ENCODE data around the gene CDH23.
A peak's percentile ranks its signal among the peaks of the same experiment; 100 is the strongest.
"Not testable (repeated sequence)": the region's sequence is repeated elsewhere in the genome, so short reads cannot be mapped to it uniquely, and the experiment has no call there.

The CDH23 gene

DNA sequence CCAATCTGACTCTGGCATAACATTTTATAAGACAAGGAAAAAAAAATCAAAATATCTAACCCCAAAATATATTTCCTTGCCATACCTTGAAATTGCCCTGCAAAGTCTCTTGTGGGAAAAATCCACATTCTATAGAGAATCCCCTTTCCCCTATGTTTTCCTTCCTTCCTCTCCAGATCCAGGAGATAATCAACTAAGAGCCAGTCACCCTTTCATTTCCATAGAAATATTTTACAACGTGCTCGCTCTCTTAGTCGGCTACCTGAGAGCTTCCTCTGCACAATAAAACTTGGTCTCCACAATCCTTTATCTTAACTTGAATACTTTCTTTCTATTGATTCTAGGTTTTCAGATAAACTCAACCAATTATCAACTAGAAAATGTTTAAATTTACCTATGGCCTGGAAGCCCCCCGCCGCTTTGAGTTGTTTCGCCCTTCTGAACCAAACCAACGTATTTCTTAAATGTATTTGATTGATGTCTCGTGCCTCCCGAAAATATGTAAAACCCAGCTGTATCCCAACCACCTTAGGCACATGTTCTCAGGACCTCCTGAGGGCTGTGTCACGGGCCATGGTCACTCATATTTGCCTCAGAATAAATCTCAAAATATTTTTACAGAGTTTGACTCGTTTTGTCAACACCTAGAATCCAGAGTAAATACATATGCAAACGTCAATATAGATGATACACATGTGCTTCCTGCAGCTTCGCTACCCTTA lies 453.5 kb downstream of the CDH23 start:
- no peak for TF ChIP-seq TCF4 (CRISPR knock-in tag; IDR thresholded peaks at IDR 0.05; ENCODE audit: borderline replicate concordance)
- TF ChIP-seq, protein P1, sequence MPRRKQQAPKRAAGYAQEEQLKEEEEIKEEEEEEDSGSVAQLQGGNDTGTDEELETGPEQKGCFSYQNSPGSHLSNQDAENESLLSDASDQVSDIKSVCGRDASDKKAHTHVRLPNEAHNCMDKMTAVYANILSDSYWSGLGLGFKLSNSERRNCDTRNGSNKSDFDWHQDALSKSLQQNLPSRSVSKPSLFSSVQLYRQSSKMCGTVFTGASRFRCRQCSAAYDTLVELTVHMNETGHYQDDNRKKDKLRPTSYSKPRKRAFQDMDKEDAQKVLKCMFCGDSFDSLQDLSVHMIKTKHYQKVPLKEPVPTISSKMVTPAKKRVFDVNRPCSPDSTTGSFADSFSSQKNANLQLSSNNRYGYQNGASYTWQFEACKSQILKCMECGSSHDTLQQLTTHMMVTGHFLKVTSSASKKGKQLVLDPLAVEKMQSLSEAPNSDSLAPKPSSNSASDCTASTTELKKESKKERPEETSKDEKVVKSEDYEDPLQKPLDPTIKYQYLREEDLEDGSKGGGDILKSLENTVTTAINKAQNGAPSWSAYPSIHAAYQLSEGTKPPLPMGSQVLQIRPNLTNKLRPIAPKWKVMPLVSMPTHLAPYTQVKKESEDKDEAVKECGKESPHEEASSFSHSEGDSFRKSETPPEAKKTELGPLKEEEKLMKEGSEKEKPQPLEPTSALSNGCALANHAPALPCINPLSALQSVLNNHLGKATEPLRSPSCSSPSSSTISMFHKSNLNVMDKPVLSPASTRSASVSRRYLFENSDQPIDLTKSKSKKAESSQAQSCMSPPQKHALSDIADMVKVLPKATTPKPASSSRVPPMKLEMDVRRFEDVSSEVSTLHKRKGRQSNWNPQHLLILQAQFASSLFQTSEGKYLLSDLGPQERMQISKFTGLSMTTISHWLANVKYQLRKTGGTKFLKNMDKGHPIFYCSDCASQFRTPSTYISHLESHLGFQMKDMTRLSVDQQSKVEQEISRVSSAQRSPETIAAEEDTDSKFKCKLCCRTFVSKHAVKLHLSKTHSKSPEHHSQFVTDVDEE (CRISPR knock-in tag; IDR thresholded peaks at IDR 0.05): no peak
- no peak for TF ChIP-seq ESRRG (CRISPR knock-in tag; IDR thresholded peaks at IDR 0.05)
- no peak for ATAC-seq

DNA sequence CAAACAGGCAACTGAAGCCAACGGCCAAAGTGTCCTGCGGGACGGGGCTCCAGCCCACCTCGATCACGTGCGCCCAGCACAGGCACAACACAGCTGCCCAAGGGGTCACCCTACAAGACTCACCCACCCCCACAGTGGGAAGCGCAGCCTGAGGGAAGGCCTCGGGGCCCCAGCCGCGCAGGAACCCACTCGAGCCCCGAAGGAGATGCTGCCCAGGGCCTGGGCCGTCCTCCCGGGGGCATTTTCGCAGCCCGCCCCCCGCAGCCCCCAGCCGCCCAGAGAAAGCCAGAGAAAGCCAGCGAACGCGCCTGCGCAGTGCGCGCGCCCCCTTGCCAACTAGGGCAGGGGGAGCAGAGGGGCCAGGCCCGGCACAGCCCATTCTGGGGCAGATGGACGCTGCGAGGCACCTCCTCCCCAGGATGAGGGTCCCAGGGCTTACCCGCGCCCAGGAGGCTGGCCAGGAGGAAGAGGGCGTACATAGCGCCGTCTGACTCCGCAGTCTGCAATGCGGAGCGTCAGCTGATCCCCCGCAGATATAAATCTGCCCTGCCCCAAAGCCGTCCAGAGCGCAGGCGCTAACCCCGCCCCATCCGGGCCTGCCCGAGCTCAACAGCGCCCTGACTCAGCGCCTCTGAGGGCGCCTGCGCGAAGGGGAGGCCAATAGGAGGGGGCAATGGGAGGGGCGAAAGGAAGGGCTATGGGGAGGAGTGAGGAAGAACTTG lies 454.2 kb downstream of the CDH23 start, which contains the start of gene PSAP:
Gene PSAP, minus strand, starts transcription at position 509 of the 722 bp plus-strand sequence. Its CDS starts 30 bp downstream, at position 479.
- ATAC-seq: peak; percentile 99
- TF ChIP-seq PPARA (CRISPR knock-in tag; IDR thresholded peaks at IDR 0.05; ENCODE audit: borderline replicate concordance): no peak
- TF ChIP-seq, protein P2, sequence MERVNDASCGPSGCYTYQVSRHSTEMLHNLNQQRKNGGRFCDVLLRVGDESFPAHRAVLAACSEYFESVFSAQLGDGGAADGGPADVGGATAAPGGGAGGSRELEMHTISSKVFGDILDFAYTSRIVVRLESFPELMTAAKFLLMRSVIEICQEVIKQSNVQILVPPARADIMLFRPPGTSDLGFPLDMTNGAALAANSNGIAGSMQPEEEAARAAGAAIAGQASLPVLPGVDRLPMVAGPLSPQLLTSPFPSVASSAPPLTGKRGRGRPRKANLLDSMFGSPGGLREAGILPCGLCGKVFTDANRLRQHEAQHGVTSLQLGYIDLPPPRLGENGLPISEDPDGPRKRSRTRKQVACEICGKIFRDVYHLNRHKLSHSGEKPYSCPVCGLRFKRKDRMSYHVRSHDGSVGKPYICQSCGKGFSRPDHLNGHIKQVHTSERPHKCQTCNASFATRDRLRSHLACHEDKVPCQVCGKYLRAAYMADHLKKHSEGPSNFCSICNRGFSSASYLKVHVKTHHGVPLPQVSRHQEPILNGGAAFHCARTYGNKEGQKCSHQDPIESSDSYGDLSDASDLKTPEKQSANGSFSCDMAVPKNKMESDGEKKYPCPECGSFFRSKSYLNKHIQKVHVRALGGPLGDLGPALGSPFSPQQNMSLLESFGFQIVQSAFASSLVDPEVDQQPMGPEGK (CRISPR knock-in tag; IDR thresholded peaks at IDR 0.05; ENCODE audit: borderline replicate concordance): 0 out of 2 replicates have a peak, but pooled peaks have one; percentile 72
- no peak for TF ChIP-seq ZNF565 (CRISPR knock-in tag; conservative IDR thresholded peaks at IDR 0.05; ENCODE audit: low read depth)
- TF ChIP-seq, protein P3, sequence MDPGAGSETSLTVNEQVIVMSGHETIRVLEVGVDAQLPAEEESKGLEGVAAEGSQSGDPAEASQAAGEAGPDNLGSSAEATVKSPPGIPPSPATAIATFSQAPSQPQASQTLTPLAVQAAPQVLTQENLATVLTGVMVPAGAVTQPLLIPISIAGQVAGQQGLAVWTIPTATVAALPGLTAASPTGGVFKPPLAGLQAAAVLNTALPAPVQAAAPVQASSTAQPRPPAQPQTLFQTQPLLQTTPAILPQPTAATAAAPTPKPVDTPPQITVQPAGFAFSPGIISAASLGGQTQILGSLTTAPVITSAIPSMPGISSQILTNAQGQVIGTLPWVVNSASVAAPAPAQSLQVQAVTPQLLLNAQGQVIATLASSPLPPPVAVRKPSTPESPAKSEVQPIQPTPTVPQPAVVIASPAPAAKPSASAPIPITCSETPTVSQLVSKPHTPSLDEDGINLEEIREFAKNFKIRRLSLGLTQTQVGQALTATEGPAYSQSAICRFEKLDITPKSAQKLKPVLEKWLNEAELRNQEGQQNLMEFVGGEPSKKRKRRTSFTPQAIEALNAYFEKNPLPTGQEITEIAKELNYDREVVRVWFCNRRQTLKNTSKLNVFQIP (CRISPR knock-in tag; IDR thresholded peaks at IDR 0.05; ENCODE audit: borderline replicate concordance, low read depth): no peak

DNA sequence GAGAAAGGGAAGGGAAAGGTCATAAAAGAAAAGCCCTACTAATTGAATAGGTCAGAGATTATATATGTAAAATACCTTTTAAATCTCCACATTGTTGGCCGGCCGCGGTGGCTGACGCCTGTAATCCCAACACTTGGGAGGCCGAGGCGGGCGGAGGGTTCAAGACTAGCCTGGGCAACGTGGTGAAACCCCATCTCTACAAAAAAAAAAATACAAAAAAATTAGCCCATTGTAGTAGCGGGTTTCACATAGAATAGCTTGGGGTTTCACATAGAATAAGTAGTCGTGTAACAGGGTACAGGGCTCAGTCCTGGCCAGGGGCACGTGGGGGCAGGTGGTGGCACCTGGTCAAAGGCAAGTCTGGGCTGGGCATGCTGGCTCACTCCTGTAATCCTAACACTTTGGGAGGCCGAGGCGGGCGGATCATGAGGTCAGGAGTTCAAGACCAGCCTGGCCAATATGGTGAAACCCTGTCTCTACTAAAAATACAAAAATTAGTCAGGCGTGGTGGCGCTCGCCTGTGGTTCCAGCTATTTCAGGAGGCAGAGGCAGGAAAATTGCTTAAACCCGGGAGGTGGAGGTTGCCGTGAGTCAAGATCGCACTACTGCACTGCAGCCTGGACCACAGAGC lies 454.9 kb downstream of the CDH23 start:
- not testable (repeated sequence) for ATAC-seq

DNA sequence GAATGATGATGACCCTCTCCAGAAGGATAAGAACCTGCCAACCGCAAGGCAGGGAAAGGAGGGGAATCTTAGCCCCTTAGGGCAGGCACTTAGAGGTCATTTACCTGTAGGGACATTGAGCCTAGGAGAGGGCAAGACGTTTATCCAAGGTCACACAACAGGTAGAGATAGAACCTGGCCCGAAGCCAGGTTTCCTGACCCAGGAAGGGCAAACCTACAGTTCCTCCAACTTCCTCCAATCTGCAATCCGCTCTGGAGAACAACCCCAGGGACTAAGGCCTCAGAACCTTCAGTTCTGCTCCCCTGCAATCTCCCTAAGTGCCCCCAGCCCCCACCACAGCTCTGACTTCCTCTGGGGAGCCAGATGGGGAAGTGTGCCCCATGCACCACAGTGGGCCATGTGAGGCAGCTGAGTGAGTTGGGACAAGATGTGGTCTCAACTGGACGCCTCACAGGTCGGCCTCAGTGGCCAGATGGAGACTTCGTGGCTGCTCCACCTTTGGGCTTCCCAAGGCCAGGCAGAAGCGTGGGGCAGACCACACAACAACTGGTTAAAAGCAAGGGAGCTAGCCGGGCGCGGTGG lies 455.7 kb downstream of the CDH23 start:
- TF ChIP-seq ZFP30 (CRISPR knock-in tag; IDR thresholded peaks at IDR 0.05) (no peak), ESRRG (CRISPR knock-in tag; IDR thresholded peaks at IDR 0.05) (no peak), BACH2 (CRISPR knock-in tag; IDR thresholded peaks at IDR 0.05; ENCODE audit: borderline replicate concordance) (no peak), GLIS3 (CRISPR knock-in tag; IDR thresholded peaks at IDR 0.05) (no peak), ZC3H10 (CRISPR knock-in tag; IDR thresholded peaks at IDR 0.05) (no peak), OSR1 (CRISPR knock-in tag; IDR thresholded peaks at IDR 0.05) (no peak), PPARA (CRISPR knock-in tag; IDR thresholded peaks at IDR 0.05; ENCODE audit: borderline replicate concordance) (no peak)
- TF ChIP-seq, protein P4, sequence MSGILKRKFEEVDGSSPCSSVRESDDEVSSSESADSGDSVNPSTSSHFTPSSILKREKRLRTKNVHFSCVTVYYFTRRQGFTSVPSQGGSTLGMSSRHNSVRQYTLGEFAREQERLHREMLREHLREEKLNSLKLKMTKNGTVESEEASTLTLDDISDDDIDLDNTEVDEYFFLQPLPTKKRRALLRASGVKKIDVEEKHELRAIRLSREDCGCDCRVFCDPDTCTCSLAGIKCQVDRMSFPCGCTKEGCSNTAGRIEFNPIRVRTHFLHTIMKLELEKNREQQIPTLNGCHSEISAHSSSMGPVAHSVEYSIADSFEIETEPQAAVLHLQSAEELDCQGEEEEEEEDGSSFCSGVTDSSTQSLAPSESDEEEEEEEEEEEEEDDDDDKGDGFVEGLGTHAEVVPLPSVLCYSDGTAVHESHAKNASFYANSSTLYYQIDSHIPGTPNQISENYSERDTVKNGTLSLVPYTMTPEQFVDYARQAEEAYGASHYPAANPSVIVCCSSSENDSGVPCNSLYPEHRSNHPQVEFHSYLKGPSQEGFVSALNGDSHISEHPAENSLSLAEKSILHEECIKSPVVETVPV (CRISPR knock-in tag; IDR thresholded peaks at IDR 0.05): no peak
- TF ChIP-seq, protein P2 (CRISPR knock-in tag; IDR thresholded peaks at IDR 0.05; ENCODE audit: borderline replicate concordance): no peak
- no peak for ATAC-seq
